ENCODE data around the gene OBSCN.

DNA sequence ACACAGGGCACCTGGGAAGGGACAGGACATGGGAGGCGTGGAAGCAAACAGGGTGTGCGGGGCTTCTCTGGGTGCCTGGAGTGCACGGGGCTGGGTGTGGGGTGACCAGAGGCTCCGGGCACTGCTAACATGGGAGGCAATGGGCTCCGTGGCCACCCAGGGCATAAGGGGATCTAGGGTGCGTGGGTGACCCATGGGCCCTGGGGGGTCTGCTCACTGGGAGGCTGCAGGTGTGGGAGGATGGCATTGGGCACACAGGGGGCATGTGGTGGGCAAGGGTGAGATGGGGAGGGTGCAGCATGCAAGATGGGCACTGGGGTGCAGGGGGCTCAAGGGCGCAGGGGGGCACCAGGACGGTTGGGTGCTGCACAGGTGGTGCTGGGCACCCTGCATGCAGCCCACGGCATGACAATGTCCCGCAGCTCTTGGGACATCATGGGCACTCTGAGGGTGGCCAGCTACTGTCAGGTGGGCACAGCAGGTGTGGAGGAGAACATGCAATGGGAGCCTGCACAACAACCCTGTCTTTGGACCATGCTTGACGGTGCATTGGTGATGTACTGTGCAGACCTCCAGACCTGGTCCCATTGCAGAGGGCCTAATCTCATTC, 183.7 kb downstream of the OBSCN start:
- TF ChIP-seq, protein P1, sequence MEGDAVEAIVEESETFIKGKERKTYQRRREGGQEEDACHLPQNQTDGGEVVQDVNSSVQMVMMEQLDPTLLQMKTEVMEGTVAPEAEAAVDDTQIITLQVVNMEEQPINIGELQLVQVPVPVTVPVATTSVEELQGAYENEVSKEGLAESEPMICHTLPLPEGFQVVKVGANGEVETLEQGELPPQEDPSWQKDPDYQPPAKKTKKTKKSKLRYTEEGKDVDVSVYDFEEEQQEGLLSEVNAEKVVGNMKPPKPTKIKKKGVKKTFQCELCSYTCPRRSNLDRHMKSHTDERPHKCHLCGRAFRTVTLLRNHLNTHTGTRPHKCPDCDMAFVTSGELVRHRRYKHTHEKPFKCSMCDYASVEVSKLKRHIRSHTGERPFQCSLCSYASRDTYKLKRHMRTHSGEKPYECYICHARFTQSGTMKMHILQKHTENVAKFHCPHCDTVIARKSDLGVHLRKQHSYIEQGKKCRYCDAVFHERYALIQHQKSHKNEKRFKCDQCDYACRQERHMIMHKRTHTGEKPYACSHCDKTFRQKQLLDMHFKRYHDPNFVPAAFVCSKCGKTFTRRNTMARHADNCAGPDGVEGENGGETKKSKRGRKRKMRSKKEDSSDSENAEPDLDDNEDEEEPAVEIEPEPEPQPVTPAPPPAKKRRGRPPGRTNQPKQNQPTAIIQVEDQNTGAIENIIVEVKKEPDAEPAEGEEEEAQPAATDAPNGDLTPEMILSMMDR (IDR thresholded peaks at IDR 0.05), result no peak
- no peak for TF ChIP-seq POLR2A (IDR thresholded peaks at IDR 0.05)

Measured in adrenal gland (tissue), 5 donors.